Lower leg skin (tissue), 3 donors: ENCODE measurements around the gene DDO.

Experiments
- CTCF ChIP-seq, 3 donors: fragments of 450-650 bp; IDR thresholded peaks; one replicate each; pipeline ENCODE4 v1.5.1; 2016; ENCODE audit warnings: antibody characterized with exemption in 3 of 3, mild to moderate bottlenecking in 3 of 3, moderate library complexity in 2 of 3
- POLR2A ChIP-seq, 2 donors: fragments of 450-650 bp; IDR thresholded peaks; one replicate each; pipeline ENCODE4 v1.6.1; 2016 to 2017; ENCODE audit warnings: antibody characterized with exemption in 2 of 2, mild to moderate bottlenecking in 1 of 2, moderate library complexity in 1 of 2

- no peak for TF ChIP-seq POLR2A (IDR thresholded peaks at IDR 0.05)
- no peak for TF ChIP-seq CTCF (IDR thresholded peaks at IDR 0.05)
Observed at GRCh38 chr6:110378552-110378951, 36.8 kb downstream of the DDO start.
